H1 (cell line): ENCODE results near the gene OSBP2. TPM values are rescaled to one million over a fixed set of nuclear protein-coding genes. Genes with fewer than 3 reads are reported as not detected.

Experiments used
- CTCF ChIA-PET: fragments of 300-600 bp; sonication (Branson Sonifier 250); formaldehyde crosslinking; loops from one replicate; lab custom pipeline; 2021; ENCODE audit not compliant: partially characterized antibody; lab: Charles Lee
- POLR2A ChIA-PET: fragments of 300-600 bp; sonication (Branson Sonifier 250); formaldehyde crosslinking; loops from one replicate; lab custom pipeline; 2021; ENCODE audit warnings: inconsistent platforms; ENCODE audit not compliant: partially characterized antibody; lab: Charles Lee
- DNase-seq, 2 experiments: peaks; one replicate each; pipeline versions ENCODE4 v3.0.0 to v3.0.0-alpha.2; 2010 to 2022; ENCODE audit warnings: low spot score in 2 of 2, low read depth in 1 of 2, mixed read lengths in 1 of 2
- FAIRE-seq: peaks from 2 replicates; lab custom pipeline; 2011; peaks lifted over from hg19 to GRCh38; lab: Jason Lieb, UNC
- H2AFZ ChIP-seq: 2 replicates; pipeline ENCODE4 v1.8.1; 2012; ENCODE audit warnings: low read length, inconsistent platforms
- H2AK5ac ChIP-seq: 2 replicates; pipeline ENCODE4 v1.6.1; 2013; ENCODE audit warnings: low read depth, low read length
- H2BK120ac ChIP-seq: replicated peaks from 2 replicates; pipeline ENCODE3; 2013; ENCODE audit warnings: low read depth, low read length, inconsistent platforms
- H2BK12ac ChIP-seq: 2 replicates; pipeline ENCODE4 v1.6.1; 2013; ENCODE audit warnings: low read depth, low read length
- H2BK15ac ChIP-seq: 2 replicates; pipeline ENCODE4 v1.6.1; 2013; ENCODE audit warnings: low read length
- H2BK20ac ChIP-seq: 2 replicates; pipeline ENCODE4 v1.6.1; 2013; ENCODE audit warnings: low read length
- H2BK5ac ChIP-seq: 2 replicates; pipeline ENCODE4 v1.6.1; 2013; ENCODE audit warnings: low read depth, low read length
- H3K14ac ChIP-seq: 2 replicates; pipeline ENCODE4 v1.6.1; 2013; ENCODE audit warnings: inconsistent platforms; ENCODE audit not compliant: insufficient read length
- H3K18ac ChIP-seq: 2 replicates; pipeline ENCODE4 v1.6.1; 2013; ENCODE audit warnings: low read length; ENCODE audit errors: extremely low read depth
- H3K23ac ChIP-seq: 2 replicates; pipeline ENCODE4 v1.6.1; 2013; ENCODE audit warnings: inconsistent platforms; ENCODE audit not compliant: insufficient read length
- H3K23me2 ChIP-seq: 2 replicates; pipeline ENCODE4 v1.6.1; 2013; ENCODE audit warnings: low read depth, low read length
- H3K27ac ChIP-seq: 2 replicates; pipeline ENCODE4 v1.6.1; 2011; ENCODE audit warnings: low read depth, low read length, inconsistent platforms
- H3K27me3 ChIP-seq, 4 experiments: replicated peaks in 1 of 4; 1 replicate in 1 of 4; 2 replicates in 3 of 4; pipeline versions ENCODE4 v1.6.1 to v1.8.1; 2011 to 2013; ENCODE audit warnings: low read length in 3 of 4, mild to moderate bottlenecking in 3 of 4, inconsistent platforms in 2 of 4, mixed read lengths in 2 of 4, moderate library complexity in 1 of 4; ENCODE audit not compliant: control insufficient read depth in 3 of 4, insufficient read depth in 3 of 4; ENCODE audit errors: extremely low read depth in 1 of 4
- H3K36me3 ChIP-seq, 4 experiments: 2 replicates each; pipeline versions ENCODE4 v1.6.1 to v1.8.1; 2011 to 2013; ENCODE audit warnings: mild to moderate bottlenecking in 4 of 4, low read length in 3 of 4, moderate library complexity in 2 of 4, control low read depth in 1 of 4, inconsistent platforms in 1 of 4; ENCODE audit not compliant: insufficient read depth in 4 of 4, control insufficient read depth in 2 of 4
- H3K4ac ChIP-seq: replicated peaks from 2 replicates; pipeline ENCODE3; 2013; ENCODE audit warnings: low read length, low read depth, mixed read lengths, inconsistent platforms; ENCODE audit not compliant: insufficient read length
- H3K4me1 ChIP-seq, 4 experiments: replicated peaks in 1 of 4; 1 replicate in 1 of 4; 2 replicates in 3 of 4; pipeline versions ENCODE4 v1.6.1 to v1.8.1; 2011 to 2013; ENCODE audit warnings: low read length in 3 of 4, inconsistent platforms in 2 of 4, mixed read lengths in 1 of 4; ENCODE audit not compliant: insufficient read depth in 4 of 4, control insufficient read depth in 3 of 4
- H3K4me2 ChIP-seq, 2 experiments: 2 replicates each; pipeline versions ENCODE4 v1.6.1 to v1.8.1; 2011 to 2013; ENCODE audit warnings: low read depth in 2 of 2, low read length in 2 of 2, control low read depth in 1 of 2, inconsistent platforms in 1 of 2, mild to moderate bottlenecking in 1 of 2; ENCODE audit not compliant: insufficient read depth in 1 of 2
- H3K4me3 ChIP-seq, 4 experiments: fragments of 200-600, 300-600 bp in 1 of 4; sonication (generic), shearing (Covaris generic), sonication (Bioruptor Twin) in 1 of 4; 2 replicates each; pipeline versions ENCODE4 v1.5.1 to v1.8.1; 2011 to 2016; ENCODE audit warnings: low read length in 4 of 4, low read depth in 3 of 4, control low read depth in 2 of 4, inconsistent platforms in 2 of 4, mild to moderate bottlenecking in 2 of 4, mixed read lengths in 1 of 4, moderate library complexity in 1 of 4; ENCODE audit not compliant: insufficient read depth in 2 of 4; ENCODE audit errors: extremely low read depth in 1 of 4
- H3K56ac ChIP-seq: replicated peaks from 2 replicates; pipeline ENCODE3; 2013; ENCODE audit warnings: low read depth, mild to moderate bottlenecking, mixed read lengths, low read length, inconsistent platforms; ENCODE audit not compliant: insufficient read length
- H3K79me1 ChIP-seq: 2 replicates; pipeline ENCODE4 v1.6.1; 2013; ENCODE audit warnings: low read depth, low read length, control low read depth
- H3K79me2 ChIP-seq, 2 experiments: 2 replicates each; pipeline versions ENCODE4 v1.6.1 to v1.8.1; 2012 to 2013; ENCODE audit warnings: low read length in 2 of 2, mild to moderate bottlenecking in 2 of 2, inconsistent platforms in 1 of 2; ENCODE audit not compliant: insufficient read depth in 2 of 2, control insufficient read depth in 1 of 2
- H3K9ac ChIP-seq, 4 experiments: replicated peaks in 1 of 4; 1 replicate in 1 of 4; 2 replicates in 3 of 4; pipeline versions ENCODE4 v1.6.1 to v1.8.1; 2011 to 2013; ENCODE audit warnings: low read depth in 3 of 4, low read length in 3 of 4, control low read depth in 2 of 4, mild to moderate bottlenecking in 2 of 4, moderate library complexity in 2 of 4, inconsistent platforms in 1 of 4; ENCODE audit errors: extremely low read depth in 1 of 4
- H3K9me3 ChIP-seq, 2 experiments: 2 replicates each; pipeline versions ENCODE4 v1.6.1 to v1.8.1; 2012 to 2013; ENCODE audit warnings: mild to moderate bottlenecking in 2 of 2, moderate library complexity in 2 of 2, control low read depth in 1 of 2, inconsistent platforms in 1 of 2, low read depth in 1 of 2, low read length in 1 of 2, mixed read lengths in 1 of 2; ENCODE audit not compliant: insufficient read depth in 2 of 2
- H4K20me1 ChIP-seq, 2 experiments: replicated peaks in 1 of 2; 2 replicates each; pipeline versions ENCODE3 to v1.8.1; 2011 to 2013; ENCODE audit warnings: inconsistent platforms in 2 of 2, low read length in 2 of 2, mild to moderate bottlenecking in 1 of 2; ENCODE audit not compliant: insufficient read depth in 2 of 2, control insufficient read depth in 1 of 2
- H4K5ac ChIP-seq: 2 replicates; pipeline ENCODE4 v1.6.1; 2013; ENCODE audit warnings: low read length, low read depth, mixed read lengths, inconsistent platforms; ENCODE audit not compliant: insufficient read length
- H4K8ac ChIP-seq: 2 replicates; pipeline ENCODE4 v1.8.0; 2013; ENCODE audit warnings: mild to moderate bottlenecking, moderate library complexity, low read length, inconsistent platforms; ENCODE audit not compliant: insufficient read depth; ENCODE audit errors: extremely low read depth
- H4K91ac ChIP-seq: replicated peaks from 2 replicates; pipeline ENCODE3; 2013; ENCODE audit warnings: low read length, mixed read lengths, inconsistent platforms; ENCODE audit not compliant: insufficient read length
- JUN ChIP-seq: IDR thresholded peaks from 2 replicates; pipeline ENCODE4 v1.6.1; 2011; ENCODE audit warnings: low read depth, mild to moderate bottlenecking, improper control_type of control experiment, low read length
- RBBP5 ChIP-seq: IDR thresholded peaks from 2 replicates; pipeline ENCODE4 v1.7.1; 2012; ENCODE audit warnings: low read depth, mild to moderate bottlenecking, inconsistent platforms, low read length, moderate library complexity, borderline replicate concordance
- WGBS, 2 experiments: shearing (Covaris generic) in 1 of 2; methylation state at CpG; one replicate each; pipeline versions ENCODE4 v1.1.6 to v1.1.7; 2013 to 2015; ENCODE audit warnings: low lambda C conversion rate in 2 of 2, mixed read lengths in 2 of 2, inconsistent platforms in 1 of 2, low coverage in 1 of 2, missing lambda C conversion rate in 1 of 2; ENCODE audit not compliant: insufficient replicate concordance in 2 of 2, insufficient coverage in 1 of 2, insufficient read length in 1 of 2; ENCODE audit errors: extremely low coverage in 1 of 2, missing lambda C conversion rate in 1 of 2; 5-methylcytosine and 5-hydroxymethylcytosine counted together
- polyA plus RNA-seq, 7 experiments: library from polyadenylated mRNA; depleted of rRNA in 3 of 7; stranded (reverse) in 5 of 7; unstranded in 2 of 7; fragments of >200 nt in 5 of 7; fragments of 200-250 nt in 2 of 7; gene quantifications; 1 replicate in 5 of 7; 2 replicates in 1 of 7; 4 replicates in 1 of 7; pipeline versions ENCODE4 v1.2.1 to v1.2.3, GENCODE V29; 2011 to 2013; ENCODE audit warnings: missing spikeins in 2 of 7, mixed read lengths in 2 of 7
- total RNA-seq: library from RNA; stranded (reverse); fragmentation: NEBNext Ultra II Directional; extraction: Animal tissue kit (Norgen Biotek cat#: 25700); gene quantifications from 2 replicates; pipeline ENCODE4 v1.2.1, GENCODE V29; 2021

OSBP2 gene
- total and polyA plus RNA-seq, 2 of the 8 experiments (the other 6 are each of a cell fraction or from before 2014, with no cell fraction given): 3.4 to 3.7 TPM

DNA sequence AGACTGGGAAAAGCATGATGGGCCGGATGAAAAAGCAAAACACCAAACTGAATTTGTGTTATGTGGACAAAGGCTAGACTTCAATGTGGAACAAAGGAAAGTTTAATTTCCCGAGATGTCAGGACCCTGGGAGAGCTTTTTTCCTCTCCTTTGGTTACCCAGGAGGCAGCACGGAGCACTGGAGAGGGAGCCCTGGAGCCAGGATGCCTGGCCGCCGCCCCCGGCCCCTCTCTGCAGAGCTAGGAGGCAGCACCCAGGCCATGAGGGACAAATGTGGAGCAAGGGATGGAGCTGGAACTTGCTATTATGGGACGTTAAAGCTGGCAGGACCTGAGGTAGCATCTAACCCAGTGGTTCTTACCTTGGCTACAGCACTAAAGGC is 165.0 kb downstream of the OSBP2 start:
- no peaks in the 10 kb centered on the region for H3K79me1 ChIP-seq
- H3K9ac ChIP-seq: no peak overlapping the region
- H3K23me2 ChIP-seq: no peaks in the 10 kb centered on the region
- no peaks in the 10 kb centered on the region for H3K79me2 ChIP-seq
- TF ChIP-seq RBBP5: no peak
- TF ChIP-seq JUN: no peak
- no peaks in the 10 kb centered on the region for H3K9me3 ChIP-seq
- H2AK5ac ChIP-seq: no peak overlapping the region
- no peak overlapping the region for H3K4ac ChIP-seq
- no peak overlapping the region for H4K5ac ChIP-seq
- H3K56ac ChIP-seq: no peak overlapping the region
- H3K36me3 ChIP-seq: no peaks in the 10 kb centered on the region
- H2BK20ac ChIP-seq: no peak overlapping the region
- H3K4me1 ChIP-seq: 0 out of 7 replicates have a peak, but pooled peaks cover 0 to 5% (median 0%) of the 10 kb centered on the region in 4 experiments
- ChIA-PET CTCF (interaction anchor here (0.6 to 2.9 kb wide), 4 partner anchors 18 to 259 kb away, joined by 4 to 9 read pairs (median 4); no protein-coding TSS in a partner anchor), POLR2A (interaction anchor here (0.6 to 1.0 kb wide), 3 partner anchors 28 to 86 kb away, joined by 3 to 4 read pairs (median 3); no protein-coding TSS in a partner anchor)
- H3K14ac ChIP-seq: no peak overlapping the region
- no peak for FAIRE-seq
- H2BK12ac ChIP-seq: no peak overlapping the region
- no peaks in the 10 kb centered on the region for H3K27me3 ChIP-seq
- H2AFZ ChIP-seq: no peak overlapping the region
- no peak overlapping the region for H4K8ac ChIP-seq
- 87% methylated on average over 2 of the region's 7 CpGs; no CpG with 5 or more reads in 1 of the 2 experiments for WGBS, 2 experiments
- H3K4me2 ChIP-seq: no peak overlapping the region
- no peak overlapping the region for H2BK5ac ChIP-seq
- no peak overlapping the region for H3K23ac ChIP-seq
- H2BK120ac ChIP-seq: no peak overlapping the region
- DNase-seq: no peak
- no peak overlapping the region for H3K27ac ChIP-seq
- no peak overlapping the region for H4K91ac ChIP-seq
- H3K18ac ChIP-seq: no peak overlapping the region
- no peak overlapping the region for H2BK15ac ChIP-seq
- H4K20me1 ChIP-seq: peaks cover 0 to 4% of the 10 kb centered on the region in 2 experiments
- H3K4me3 ChIP-seq: no peak overlapping the region
